Stimulated activated CD4-positive, alpha-beta T cell treated with anti-CD3 and anti-CD28 coated beads, TNF-alpha, amount 100 ng/mL, for 24 hours (primary cell): ENCODE data around the gene NOTO.
"Not testable (repeated sequence)": the region's sequence is repeated elsewhere in the genome, so short reads cannot be mapped to it uniquely, and the experiment has no call there.

Experiments used
- DNase-seq, 3 experiments: peaks; one replicate each; pipeline ENCODE4 v3.0.0-alpha.2; 2020; ENCODE audit warnings: low read depth in 3 of 3

NOTO gene

DNA sequence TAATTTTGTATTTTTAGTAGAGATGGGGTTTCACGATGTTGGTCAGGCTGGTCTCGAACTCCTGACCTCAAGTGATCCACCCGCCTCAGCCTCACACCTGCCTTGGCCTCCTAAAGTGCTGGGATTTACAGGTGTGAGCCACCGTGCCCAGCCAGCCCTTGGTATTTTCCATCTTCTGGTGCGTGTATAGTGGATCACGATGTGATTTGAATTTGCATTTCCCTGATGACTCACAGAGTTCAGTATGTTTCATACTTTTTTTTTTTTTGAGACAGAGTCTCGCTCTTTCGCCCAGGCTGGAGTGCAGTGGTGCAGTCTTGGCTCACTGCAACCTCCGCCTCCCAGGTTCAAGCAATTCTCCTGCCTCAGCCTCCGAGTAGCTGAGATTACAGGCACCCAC is 2.1 kb upstream of the NOTO start:
- DNase-seq, result not testable (repeated sequence)

DNA sequence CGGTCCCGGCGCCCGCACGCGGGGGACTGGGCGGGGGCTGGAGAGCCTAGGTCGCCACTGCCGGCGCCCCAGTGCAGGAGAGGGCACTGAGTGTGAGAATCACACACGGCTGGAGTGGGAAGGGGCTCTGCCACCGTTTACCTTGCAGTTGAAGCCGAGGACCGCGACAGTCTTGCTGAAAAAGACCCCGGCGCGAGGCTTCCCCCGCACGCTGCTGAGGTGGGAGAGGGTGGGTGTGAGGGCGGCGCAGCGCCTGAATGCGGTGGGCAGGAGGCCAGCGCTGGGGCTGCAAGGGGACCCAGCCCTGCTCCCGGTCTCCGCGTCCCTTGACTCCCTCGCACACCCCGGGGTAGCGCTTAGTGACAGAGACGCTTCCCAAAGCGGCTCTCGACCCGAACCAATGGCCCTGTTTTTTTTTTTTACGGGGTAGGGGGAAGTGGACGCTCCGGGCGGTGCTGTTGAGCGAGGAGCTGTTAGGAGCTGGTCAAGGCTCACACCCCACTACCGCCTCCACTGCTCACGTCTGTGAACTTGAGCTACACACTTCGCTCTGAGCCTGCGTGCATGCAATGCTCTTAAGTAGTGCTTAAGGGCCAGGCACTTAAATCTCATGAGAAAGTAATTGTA is 794 bp downstream of the NOTO start:
- DNase-seq, result no peak

DNA sequence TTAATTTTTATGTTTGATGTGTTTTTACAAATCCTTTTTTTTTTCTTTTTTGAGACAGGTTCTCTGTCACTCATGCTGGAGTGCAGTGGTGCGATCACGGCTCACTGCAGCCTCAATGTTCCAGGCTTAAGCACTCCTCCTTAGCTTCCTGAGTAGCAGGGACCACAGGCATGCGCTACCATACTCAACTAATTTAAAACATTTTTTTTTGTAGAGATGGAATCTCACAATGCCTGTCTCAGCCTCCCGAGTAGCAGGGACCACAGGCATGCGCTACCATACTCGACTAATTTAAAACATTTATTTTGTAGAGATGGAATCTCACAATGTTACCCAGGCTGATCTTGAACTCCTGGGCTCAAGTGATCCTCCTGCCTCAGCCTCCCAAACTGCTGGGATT is 3.2 kb downstream of the NOTO start:
- DNase-seq, result no peak

DNA sequence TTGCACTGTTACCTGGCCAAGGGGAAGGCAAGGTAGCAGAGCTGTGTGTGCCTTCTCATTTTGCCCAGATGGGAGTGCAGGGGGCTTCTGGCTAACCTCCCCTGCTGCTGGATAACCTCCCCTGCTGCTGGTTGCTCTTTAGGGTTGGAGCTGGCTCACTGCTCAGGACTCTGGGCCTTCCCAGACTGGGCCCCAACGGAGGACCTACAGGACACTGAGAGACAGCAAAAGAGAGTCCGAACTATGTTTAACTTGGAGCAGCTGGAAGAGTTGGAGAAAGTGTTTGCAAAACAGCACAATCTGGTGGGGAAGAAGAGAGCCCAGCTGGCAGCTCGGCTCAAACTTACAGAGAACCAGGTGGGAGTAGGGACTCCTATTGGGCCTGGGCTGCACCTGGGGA is 5.9 kb downstream of the NOTO start:
- DNase-seq, result no peak

DNA sequence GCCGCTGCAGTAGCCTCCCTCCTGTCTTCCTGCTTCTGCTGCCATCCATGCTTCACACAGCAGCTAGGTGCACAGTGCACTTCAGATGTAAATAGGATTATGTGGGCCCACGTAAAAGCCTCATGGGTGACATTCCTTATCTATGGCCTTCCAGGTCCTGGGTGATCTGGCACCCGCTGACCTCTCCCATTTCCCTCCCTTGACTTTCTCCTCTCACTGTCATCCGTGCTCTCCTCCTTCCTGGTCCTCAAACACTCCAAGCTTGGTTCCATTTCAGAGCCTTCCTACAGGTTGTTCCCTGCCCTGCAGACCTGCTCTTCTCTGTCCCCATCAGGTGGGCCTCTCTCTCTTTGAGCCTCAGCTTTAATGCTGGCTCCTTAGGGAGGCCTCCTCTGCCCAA is 7.6 kb downstream of the NOTO start:
- DNase-seq, result no peak

DNA sequence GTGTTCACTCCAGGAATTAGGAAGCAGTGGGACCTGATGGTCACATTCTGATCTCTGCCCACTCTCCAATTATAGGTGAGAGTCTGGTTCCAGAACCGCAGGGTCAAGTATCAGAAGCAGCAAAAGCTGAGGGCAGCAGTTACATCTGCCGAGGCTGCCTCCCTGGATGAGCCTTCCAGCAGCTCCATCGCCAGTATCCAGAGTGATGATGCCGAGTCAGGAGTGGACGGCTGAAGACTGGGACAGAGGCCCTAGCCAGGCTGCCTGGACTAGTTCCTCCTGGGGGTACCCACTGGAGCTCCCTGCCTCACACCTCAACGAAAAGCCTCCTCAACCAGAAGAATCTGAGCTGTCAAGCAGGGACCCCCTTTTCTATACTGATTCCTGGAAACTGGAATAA is 8.3 kb downstream of the NOTO start:
- DNase-seq, result no peak

DNA sequence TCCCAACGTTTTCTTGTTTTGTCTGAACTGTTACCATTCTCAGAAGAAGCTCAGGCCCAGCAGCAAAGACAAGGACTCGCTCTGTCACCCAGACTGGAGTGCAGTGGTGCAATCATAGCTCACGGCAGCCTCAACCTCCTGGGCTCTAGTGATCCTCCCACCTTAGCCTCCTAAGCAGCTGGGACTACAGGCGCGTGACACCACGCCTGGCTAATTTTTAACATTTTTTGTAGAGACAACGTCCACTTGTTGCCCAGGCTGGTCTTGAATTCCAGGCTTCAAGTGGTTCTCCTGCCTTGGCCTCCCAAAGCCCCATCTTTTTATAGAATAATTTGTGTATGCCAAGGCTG is 9.7 kb downstream of the NOTO start:
- no peak for DNase-seq

DNA sequence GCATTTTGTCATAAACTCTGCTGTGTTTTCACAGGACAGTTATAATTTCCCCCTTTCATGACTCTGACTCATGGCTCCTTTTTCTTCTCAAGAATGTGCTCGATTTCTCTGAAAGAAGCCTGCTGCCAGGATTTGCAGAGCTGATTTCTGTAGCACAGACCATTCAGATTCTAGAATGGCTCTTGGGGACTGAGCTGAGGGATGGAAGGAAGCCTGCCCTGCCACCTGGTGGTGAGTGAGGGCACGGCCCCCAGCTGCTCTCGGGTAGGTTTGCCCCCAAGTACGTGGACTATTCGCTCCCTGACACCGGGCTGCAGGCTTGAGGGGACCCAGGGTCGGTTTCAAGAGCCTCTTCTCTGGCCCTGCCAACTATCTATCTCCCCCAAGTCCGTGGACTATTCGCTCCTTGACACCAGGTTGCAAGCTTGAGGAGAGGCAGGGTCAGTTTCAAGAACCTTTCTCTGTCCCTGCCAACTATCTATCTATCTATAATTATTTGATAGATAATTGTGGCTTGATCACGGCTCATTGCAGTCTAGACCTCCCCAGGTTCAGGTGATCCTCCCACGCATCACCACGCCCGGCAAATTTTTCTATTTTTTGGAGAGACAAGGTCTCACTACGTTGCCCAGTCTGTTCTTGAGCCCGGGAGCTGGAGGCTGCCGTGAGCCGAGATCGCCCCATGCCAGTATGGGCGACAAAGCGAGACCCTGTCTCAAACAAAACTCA is 10.2 kb downstream of the NOTO start:
- DNase-seq, result peak; percentile 42 to 67 (median 56)

DNA sequence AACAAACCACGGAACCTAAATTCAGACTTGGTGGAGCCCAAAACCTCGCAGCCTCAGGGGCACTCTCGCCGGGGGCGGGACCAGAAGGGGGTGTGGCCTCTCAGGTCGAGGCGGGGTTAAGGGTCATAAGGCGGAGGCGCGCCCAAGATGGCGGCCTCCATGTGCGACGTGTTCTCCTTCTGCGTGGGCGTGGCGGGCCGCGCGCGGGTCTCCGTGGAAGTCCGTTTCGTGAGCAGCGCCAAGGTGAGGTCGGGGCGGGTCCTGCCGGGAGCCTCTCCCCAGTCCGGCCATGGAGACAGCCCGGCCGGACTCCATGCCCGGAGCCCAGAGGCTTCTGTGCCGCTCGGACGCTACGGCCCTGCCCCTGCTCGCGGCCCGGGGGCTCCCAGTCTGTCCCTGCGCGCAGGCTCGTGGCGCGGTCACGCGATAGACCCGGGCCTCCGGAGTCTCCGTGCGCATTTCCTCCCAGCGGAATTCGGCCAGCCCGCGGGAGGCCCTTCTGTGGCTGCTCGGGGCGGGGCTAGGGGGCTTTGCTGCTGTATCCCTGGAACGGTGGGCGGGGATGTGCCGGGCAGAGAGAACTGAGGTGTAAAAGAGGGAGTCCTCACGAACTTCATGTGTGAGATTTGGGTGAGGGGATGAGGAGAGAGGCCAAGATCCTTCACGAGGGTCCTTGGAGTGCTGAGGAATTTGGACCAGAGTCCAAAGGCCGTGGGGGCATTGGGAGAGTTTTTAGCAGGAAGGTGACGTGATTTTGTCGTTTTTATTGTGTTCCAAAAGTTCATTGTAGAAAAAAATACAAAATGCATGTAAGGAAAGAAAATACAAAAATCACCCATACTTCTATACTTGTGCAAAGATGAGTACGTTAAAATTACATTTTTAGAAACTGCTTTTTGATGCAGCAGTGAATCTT is 12.0 kb downstream of the NOTO start, which contains the start of gene SMYD5:
SMYD5 (plus strand) TSS at position 126 of the 916 bp plus-strand sequence; CDS start at position 148, 22 bp downstream.
- DNase-seq, result peak; percentile 82 to 92 (median 85)

DNA sequence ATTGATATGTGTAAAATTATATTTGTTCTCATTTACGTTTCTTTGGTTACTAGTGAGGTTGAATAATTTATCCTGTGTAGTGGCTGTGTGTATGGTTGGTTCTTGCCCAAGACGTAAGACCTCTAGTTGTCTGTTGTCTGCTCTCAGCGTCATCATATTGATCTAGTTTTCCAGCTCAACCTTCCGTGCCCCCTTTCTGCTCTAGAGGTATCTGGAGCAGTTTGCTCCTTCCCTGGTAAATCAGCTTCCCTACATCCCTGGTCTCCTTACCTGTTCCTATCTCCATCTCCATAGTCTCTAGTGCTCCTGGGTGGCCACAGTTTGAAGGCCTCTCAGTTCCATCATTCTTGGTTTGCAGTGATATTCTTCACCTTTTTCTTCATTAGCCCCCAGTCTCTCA is 12.9 kb downstream of the NOTO start:
- no peak for DNase-seq

DNA sequence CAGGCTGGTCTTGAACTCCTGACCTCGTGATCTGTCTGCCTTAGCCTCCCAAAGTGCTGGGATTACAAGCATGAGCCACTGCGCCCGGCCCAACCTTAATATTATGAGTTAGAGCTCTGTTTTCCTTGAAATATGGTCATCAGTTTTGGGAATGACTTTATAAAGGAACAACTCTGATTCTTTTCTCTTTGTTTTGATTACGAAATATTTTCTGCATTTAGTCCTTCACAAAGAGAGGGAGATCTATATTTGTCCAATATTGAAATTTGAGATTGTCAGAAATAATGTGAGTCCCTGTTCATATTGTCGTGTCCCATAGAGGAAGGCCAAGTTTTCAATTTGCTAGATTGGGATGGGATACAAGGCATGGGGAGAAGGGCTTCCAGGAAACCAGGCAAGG is 14.8 kb downstream of the NOTO start:
- DNase-seq, result no peak

DNA sequence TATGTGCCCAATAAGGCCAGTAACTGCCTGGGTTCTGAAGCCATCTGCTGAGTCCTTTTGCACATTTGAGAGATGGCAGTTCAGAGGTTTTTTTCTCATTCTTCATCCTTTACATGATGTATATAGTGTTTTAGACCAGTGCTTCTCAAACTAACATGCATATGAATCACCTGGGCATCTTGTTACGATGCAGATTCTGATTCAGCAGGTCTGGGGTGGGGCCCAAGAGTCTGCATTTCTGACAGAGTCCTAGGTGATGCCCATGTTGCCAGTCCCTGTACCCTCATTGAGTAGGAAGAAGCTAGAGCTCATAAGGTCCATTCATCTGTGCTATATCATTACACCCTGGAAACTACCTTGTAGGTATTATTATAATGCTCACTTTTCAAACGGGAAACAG is 15.5 kb downstream of the NOTO start:
- DNase-seq, result no peak

DNA sequence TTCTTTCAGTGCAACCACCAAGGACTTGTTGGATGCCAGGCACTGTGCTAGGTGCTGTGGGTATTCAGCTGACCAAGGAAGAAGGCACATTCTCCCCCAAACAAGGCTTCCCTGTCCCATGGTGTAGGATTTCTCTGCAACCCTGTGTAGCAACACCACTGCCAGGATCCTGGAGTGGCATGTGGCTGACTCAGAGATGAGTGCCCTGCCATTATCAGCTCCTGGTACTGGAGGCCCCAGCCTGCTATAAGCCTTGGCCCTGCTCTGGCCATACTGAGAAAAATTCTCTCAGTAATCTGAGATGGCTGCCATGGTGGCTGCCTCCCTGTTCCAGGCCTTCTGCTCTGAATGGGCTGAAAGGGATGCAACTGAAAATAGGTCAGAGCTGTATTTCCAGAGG is 15.9 kb downstream of the NOTO start:
- no peak for DNase-seq

DNA sequence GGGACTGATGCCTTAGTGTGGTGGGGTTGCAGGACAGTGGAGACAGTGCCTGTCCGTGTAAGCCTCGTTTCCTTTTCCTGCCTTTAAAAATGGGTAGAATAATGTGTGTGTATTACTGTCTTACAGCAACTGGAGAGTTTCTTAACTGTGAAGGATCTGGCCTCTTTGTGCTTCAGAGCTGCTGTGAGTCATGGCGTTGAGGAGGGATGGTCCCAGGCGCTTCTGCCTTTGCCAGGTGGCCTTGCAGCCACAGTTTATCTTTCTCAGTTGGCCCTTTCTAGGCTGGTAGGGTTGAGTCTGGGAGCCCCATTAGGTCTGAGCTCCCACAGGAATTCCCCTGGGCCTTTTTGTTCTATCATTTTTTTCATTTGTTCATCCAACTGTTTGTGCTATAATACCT is 21.4 kb downstream of the NOTO start:
- no peak for DNase-seq

DNA sequence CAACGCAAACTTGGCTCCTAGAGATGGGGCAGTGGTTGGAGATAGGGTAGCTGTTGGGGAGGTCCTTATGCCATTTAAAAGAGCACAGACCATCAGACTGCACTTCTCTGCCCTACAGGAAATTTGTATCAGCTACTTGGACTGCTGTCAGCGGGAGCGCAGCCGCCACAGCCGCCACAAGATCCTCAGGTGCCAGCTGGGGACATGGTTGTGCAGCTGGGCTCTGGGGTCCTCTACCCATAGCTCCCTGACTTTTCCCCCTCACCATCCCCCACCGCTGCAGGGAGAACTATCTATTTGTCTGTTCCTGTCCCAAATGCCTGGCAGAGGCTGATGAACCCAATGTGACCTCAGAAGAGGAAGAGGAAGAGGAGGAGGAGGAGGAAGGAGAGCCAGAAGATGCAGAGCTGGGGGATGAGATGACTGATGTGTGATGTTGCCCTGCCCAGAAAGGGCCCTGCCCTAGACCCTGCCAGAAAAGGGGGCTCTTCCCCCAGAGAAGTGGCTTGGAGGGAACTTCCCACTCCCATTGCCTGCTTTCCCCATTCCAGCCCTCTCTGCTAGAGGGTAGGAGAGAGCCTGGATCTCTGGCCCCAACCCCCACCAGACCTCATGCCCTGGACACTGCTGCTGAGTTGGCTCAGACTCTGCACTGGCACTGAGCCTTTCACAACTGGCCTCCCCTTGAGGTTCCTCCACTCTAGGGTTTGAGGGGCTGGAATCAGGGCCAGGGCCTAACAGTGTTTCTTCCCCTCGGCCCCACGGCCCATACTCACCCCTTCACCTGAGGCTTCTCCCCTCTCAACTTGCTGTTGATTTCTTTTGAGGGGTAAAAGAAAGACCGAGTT is 23.4 kb downstream of the NOTO start:
- DNase-seq, result no peak

DNA sequence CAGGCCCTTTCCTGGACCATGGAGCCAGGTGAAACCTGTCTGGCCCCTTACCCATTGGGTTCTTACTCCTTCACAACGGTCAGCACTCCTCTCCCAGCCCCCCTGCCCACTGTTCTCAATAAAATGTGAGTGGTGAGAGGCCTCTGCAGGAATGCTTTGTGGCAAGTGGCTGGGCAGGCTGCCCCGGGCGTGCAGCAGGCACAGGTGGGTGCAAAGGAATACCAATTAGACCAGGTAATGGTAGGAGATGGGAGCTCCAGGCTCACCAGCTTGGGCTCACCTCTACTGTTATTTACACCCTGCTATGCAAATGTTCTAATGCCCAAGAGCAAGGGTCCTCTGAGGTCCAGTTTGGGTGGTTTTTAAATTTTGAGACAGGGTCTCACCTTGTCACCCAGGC is 24.7 kb downstream of the NOTO start:
- DNase-seq, result no peak

DNA sequence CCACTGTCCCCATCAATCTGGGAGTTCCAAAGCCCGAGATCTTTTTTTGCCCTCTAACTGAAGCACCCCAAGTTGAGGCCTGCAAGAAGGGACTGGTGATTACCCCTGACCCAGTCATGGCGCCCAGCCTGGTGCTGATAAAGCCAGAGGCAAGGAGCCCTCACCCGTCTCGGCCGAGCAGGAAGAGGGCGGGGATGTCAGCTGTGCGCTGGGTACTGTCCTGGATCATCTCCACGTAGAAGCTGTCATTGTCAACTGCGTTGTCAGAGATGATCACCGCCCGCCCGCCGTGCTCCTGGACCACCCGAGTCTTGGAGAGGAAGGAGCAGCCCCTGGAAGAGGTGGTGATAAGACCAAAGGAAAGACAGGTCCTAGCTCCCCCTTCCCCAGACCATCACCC is 26.3 kb downstream of the NOTO start:
- DNase-seq, result no peak

DNA sequence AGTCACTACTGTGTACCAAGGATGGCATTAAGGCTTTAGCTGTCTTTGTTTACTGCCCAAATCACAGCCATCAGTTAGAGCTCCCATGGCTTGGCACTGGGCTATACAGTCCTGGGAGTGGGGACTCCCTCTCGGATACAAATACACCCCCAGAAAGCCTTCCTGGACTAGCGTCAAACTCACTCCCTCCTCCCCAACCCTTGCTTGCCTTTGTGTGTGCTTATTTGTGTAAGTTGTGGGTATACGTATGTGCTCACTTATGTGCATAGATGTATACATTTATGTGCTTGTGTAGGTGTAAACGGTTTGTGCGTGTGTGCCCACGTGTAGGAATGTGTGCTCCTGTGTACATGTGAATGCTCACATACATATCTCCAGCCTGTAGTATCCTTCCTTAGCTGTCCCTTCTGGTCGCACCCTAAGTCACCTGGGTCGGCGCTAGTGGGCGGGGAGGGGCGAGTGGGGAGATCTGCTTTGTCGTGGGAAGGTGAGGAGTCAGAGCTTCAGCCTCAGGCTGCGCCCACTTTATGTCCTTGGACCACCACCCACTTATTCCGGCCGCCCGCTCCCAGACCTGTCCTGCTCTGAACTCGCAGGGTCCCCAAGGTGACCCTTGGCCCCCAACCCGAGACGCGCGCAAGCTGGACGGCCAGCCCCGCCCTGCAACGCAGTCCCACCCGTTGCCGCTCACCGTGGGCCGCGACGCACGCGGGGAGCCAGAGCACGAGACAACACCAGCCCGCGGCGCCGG is 30.2 kb downstream of the NOTO start:
- peak in 1 of 3 experiments; percentile 36 for DNase-seq

DNA sequence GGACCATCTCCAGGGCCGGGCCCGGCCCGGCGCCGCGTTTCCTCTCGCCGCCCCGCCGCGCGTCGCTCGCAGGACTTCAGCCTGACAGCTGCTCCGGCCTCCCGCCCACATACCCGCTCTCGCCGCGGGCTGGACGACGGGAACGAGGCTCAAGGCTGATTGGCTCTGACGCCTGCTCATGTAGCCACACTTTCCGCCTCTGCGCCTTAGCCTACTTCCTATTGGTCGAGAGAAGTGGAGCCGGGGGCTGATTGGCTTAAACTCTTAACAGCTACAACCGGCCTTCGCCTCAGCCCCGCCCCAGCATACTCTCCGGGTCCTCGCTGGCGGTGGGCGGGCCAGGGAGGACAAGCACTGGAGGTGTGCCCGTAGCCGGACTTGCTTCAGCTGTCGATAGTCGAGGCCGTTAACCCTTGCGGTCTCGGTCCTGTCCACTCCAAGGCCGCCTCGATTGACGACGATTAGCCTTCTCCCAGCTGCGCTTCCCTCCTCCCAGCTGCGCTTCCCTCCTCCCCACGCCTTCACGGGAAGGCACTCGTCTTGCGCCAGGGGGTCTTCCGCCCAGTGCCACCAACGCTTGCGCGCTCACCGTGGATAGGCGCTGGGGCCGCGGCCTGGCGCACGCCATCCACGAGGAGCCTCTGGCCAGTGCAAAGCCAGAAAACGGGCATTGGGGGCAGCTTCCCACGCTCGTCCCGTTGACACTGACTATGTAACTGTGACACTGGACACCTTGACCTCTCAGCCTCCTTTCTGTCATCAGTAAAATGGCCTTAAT is 31.0 kb downstream of the NOTO start, which contains the start of gene PRADC1:
PRADC1 (minus strand) TSS at position 86 of the 778 bp plus-strand sequence; CDS start at position 7, 79 bp downstream.
- peak; percentile 88 to 91 (median 90) for DNase-seq
